SKM-1 (cell line): ENCODE data around the gene MYH9.
"Not testable (repeated sequence)": the region's sequence is repeated elsewhere in the genome, so short reads cannot be mapped to it uniquely, and the experiment has no call there.

Experiments
- DNase-seq: peaks from one replicate; lab custom pipeline; 2025; ENCODE audit not compliant: unreplicated experiment; lab: John Stamatoyannopoulos, UW

MYH9 gene

GRCh38 chr22:36415415-36416168, 27.8 kb upstream of the MYH9 start:
- no peak for DNase-seq

DNA sequence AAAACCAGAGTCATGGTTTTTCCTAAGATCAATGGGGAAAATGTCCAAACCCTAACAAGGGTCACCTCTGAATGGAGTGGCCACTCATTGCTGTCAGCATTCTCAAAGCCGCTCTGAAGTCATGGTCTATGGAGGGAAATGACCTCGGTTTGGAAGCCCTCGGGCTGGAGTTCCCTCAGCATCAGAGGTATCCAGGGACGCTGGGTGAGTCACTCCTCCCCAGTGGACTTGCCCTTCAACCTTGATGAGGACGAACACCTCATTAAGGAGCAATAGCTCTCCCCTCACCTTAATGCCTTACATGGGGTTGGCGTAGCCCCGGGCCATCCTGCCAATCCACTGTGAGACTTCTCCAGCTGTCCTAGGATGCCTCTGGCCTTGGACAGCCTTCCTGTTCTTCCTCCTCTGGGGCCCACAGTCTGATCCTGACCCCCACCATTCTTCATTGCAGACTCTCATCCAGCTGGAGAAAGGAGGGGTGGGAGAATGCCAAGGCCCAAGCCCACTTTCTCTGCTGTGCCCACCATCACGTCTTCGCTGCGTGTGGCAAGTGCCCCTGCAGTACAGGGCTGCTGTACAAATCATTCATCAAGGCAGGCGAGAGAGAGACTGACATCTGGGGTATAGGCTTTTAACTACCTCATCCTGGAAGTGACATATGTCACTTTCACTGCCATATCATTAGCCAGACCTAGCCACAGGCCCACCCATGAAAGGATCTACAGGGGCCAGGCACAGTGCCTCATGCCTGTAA, 25.4 kb upstream of the MYH9 start:
- no peak for DNase-seq

DNA sequence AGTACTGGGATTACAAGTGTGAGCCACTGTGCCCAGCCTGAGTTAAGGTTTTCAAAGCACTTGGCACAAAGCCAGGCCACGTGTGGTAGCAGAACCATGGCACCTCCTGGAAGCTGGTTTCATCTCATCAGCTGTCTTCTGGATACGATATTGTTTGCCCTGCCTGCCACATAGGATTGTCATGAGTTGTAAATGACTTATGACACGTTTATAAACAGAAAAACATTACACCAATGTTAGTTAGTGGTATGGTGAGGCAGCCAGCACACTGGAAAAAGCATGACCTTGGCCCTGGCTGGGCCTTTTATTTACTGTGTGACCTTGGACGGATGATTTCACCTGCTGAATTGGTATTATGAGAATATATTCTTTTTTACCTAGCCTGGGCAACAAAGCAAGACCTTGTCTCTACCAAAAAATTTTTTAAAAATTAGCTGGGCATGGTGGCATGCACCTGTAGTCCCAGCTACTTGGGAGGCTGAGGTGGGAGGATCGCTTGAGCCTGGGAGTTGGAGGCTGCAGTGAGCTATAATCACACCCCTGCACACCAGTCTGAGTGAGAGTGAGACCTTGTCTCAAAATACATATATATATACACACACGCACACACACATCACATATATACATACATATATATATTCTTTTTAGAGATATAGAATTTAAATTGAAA, 24.0 kb upstream of the MYH9 start:
- no peak for DNase-seq

GRCh38 chr22:36409911-36410756, 22.4 kb upstream of the MYH9 start:
- DNase-seq: no peak

GRCh38 chr22:36409554-36409910, 21.8 kb upstream of the MYH9 start:
- not testable (repeated sequence) for DNase-seq

GRCh38 chr22:36409056-36409455, 21.3 kb upstream of the MYH9 start:
- DNase-seq: no peak

DNA sequence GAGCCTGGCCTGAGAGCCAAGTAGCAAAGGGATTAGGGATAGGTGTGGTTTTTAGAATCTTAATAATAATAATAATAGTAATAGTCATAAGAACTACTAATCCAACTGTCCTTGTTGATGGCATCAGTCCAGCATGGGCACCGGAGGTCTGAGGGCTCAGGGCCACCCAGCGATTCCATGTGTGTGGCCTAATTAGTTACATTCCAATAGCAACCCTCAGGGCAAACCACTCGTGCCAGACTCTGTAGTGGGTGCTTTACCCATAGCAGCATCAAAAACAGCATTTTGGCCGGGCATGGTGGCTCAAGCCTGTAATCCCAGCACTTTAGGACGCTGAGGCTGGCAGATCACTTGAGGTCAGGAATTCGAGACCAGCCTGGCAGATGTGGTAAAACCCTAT, 19.0 kb upstream of the MYH9 start:
- no peak for DNase-seq

DNA sequence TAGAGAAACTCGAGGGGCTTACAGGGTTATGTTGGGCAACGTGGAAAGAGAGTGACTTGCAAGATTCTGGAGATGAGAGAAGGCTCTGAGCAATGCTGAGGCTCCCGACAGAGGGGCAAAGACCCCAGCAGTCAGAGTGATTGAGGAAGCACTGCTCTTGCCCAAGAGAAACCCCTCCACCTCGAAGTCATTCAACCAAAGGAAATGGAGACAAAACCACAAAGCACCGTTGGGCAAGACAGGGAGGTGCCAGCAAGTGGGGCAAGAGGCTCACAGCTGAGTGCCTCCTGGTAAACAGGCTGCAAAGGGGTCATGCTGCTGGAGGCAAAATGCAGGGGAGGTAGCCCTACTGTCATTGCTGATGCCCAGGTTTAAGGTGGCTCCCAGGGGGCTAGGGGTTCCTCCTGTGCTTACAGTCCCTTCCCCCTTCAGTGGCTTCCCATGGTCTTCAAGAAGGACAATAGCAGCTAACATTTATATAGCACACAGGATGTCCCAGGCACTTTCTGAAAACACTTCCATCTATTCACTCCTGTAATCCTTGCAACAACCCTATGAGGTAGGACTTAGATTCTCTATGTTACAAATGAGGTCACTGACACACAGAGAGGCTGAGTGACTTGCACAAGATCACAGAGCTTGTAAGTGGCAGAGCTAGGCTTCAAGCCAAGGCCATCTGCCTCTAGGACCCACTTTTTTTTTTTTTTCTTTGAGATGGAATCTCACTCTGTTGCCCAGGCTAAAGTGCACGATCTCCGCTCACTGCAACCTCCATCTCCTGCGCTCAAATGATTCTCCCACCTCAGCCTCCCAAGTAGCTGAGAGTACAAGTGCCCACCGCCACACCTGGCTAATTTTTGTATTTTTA, 18.1 kb upstream of the MYH9 start:
- DNase-seq: peak; percentile 92

DNA sequence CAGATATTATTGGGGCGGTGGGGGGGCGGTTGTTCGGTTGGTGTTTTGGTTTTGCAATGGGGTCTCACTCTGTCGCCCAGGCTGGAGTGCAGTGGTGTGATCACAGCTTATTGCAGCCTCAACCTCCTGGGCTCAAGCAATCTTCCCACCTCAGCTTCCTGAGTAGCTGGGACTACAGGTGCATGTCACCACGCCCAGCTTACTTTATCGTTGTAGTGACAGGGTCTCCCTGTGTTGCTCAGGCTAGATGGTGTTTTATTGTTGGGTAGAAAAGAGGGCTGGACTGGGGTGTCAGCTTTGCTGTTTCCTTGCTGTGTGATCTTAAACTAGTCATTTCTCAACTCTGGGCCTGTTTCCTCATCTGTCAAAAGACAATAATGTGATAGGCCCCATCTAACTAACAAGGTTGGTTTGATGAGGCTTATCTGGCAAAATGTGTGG, 17.5 kb upstream of the MYH9 start:
- peak; percentile 91 for DNase-seq

- DNase-seq: no peak
These were observed 16.7 kb upstream of the MYH9 start for GRCh38 chr22:36404446-36404845.

- no peak for DNase-seq
These were observed 11.7 kb upstream of the MYH9 start for GRCh38 chr22:36399472-36399778.

- DNase-seq: no peak
These were observed 11.1 kb upstream of the MYH9 start for GRCh38 chr22:36398601-36399471.

DNA sequence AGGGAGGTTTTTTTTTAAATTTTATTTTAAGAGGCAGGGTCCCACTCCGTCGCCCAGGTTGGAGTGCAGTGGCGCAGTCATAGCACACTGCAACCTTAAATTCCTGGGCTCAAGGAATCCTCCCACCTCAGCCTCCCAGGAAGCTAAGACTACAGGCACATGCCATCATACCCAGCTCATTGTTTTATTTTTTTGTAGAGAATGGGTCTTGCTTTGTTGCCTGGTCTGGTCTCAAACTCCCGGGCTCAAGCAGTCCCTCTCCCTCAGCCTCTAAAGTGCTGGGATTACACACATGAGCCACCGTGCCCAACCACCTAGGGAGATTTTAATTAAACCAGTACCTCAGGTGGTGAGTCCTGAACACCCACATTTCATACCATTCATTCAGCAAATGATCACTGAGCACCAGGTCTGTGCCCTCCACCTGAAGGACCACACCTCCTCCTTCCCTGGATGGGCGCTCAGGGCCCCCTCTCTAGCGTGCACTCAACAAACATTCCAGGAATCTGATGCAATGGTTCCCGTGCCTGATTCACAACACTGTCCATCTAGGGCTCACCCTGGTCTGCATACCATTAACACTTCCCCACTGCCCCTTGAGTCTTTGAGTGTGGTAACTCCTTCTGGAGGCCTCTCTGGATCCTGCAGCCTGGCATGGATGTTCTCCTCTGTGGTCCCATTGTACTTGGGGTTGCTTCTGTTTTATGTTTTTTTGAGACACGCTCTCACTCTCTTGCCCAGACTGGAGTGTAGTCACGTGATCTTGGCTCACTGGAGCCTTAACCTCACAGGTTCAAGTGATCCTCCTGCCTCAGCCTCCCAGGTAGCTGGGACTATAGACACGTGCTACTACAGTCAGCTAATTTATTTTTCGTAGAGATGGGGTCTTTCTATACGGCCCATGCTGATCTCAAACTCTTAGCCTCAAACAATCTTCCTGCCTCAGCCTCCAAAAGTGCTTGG, 9.6 kb upstream of the MYH9 start:
- DNase-seq: no peak

- DNase-seq: no peak
These were observed 8.1 kb upstream of the MYH9 start for GRCh38 chr22:36395915-36396314.

GRCh38 chr22:36395055-36395849, 7.5 kb upstream of the MYH9 start:
- no peak for DNase-seq

DNA sequence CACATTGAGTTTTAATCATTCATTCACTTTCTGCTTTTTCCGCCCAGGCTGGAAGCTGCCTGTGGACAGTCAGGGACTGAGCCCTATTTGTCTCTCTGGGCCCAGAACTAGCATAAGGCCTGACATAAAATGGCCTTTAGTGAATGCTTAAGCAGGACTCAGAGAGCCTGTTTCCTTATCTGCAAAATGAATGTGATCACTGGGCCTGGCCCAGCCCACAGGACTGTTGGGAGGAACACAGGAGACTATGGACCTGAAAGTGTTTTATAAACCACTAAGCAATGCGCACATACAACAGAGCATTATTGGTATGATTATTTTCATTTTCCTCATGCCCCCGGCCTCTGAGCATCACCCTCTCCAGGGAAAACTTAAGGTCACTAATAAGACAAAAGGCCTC, 3.9 kb upstream of the MYH9 start:
- no peak for DNase-seq

DNA sequence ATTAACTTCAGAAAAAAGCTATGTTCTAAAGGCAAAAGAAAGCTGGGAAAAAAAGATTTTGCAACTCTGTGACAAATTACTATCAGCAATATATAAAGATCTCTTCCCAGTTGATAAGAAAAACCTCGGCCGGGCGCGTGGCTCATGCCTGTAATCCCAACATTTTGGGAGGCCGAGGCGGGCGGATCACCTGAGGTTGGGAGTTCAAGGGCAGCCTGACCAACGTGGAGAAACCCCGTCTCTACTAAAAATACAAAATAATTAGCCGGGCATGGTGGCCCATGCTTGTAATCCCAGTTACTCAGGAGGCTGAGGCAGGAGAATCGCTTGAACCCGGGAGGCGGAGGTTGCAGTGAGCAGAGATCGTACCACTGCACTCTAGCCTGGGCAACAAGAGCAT, 1.4 kb upstream of the MYH9 start:
- DNase-seq: not testable (repeated sequence)

- DNase-seq: no peak
These were observed 133 bp downstream of the MYH9 start for GRCh38 chr22:36387709-36387958.
